Measurements from ENCODE around the gene NR0B1.

Gene NR0B1, protein sequence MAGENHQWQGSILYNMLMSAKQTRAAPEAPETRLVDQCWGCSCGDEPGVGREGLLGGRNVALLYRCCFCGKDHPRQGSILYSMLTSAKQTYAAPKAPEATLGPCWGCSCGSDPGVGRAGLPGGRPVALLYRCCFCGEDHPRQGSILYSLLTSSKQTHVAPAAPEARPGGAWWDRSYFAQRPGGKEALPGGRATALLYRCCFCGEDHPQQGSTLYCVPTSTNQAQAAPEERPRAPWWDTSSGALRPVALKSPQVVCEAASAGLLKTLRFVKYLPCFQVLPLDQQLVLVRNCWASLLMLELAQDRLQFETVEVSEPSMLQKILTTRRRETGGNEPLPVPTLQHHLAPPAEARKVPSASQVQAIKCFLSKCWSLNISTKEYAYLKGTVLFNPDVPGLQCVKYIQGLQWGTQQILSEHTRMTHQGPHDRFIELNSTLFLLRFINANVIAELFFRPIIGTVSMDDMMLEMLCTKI

GRCh38 chrX:30309139-30309571, at the start of gene NR0B1:
Gene NR0B1 (minus strand): TSS chrX:30309390. CDS start chrX:30309363, 27 bp downstream.
- DNase-seq (ENCODE audit: low read depth): no peak

DNA sequence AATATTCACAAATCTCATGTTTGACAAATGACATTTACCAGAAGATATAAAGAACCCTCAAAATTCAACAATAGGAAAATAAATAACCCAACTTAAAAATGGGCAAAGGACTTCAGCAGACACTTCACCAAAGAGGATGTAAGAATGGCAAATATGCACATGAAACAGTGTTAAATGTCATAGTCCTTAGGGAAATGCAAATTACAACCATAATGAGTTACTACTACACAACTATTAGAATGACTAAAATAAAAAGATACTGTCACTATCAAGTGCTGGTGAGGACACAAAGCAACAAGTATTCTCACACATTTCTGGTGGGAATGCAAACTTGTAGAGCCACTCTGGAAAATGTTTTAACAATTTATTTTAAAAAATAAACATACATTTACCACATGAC, 40.8 kb upstream of the NR0B1 start:
- no peak for DNase-seq (ENCODE audit: low read depth)

DNA sequence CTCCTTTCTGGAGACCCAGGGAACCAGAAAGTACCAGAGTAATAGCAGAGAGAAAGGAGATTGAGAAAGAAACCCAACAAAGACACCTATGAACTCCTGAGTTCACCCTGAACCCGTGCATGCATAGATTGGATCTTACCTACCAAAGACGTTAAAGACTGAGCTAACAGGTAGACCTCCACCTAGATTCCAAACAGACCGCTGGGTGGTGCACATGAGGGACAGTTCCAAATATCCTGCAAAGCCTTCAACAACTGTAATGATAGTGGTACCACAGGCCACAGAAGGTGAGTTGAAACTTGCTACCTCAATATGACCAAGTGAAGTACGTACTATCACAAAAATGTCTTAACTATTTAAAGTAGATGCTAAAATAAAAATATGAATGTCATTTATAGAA, 34.0 kb upstream of the NR0B1 start:
- no peak for DNase-seq (ENCODE audit: low read depth)

GRCh38 chrX:30340753-30341152, 31.6 kb upstream of the NR0B1 start:
- DNase-seq (ENCODE audit: low read depth): no peak

DNA sequence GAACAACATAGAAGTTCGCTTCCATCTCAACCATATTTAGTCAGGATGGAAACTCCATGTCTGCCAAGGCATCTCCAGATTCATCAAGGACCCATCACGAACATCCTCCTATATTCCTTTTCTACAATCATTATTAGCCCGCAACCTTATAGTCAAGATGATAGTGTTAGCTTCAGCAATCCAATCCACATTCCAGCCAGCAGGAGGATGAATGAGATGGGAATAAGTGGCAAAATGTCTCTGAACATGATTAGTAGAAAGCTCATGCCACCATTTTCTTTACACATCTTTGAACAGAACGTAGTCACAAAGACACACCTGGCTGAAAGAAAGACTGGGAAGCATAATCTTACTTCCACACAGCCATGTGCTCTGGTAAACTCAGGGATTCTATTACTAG, 18.6 kb upstream of the NR0B1 start:
- DNase-seq (ENCODE audit: low read depth): no peak

GRCh38 chrX:30317308-30317707, 8.1 kb upstream of the NR0B1 start:
- no peak for DNase-seq (ENCODE audit: low read depth)

DNA sequence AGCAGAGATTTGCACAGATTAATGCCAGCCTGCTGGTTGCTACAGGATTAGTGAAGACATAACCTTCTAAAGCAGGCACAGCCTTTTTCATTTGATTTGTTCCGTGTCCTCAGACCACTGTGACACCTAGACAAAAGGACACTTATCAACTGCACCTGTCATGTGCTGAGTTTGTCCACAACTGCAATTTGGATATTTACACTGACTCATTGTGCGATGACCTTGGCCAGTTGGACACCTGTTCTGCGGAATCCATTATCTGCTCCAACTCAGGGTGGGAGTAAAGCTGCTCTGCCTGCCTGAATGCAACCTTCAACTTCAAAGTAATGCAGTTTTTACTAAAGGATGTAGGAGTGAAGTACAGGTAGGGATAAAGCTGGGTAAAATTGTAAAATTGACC, 4.1 kb upstream of the NR0B1 start:
- DNase-seq (ENCODE audit: low read depth): no peak

- DNase-seq (ENCODE audit: low read depth): no peak
Measured at GRCh38 chrX:30312858-30313257, 3.7 kb upstream of the NR0B1 start.

GRCh38 chrX:30310429-30311206, 1.4 kb upstream of the NR0B1 start:
- no peak for DNase-seq (ENCODE audit: low read depth)

DNA sequence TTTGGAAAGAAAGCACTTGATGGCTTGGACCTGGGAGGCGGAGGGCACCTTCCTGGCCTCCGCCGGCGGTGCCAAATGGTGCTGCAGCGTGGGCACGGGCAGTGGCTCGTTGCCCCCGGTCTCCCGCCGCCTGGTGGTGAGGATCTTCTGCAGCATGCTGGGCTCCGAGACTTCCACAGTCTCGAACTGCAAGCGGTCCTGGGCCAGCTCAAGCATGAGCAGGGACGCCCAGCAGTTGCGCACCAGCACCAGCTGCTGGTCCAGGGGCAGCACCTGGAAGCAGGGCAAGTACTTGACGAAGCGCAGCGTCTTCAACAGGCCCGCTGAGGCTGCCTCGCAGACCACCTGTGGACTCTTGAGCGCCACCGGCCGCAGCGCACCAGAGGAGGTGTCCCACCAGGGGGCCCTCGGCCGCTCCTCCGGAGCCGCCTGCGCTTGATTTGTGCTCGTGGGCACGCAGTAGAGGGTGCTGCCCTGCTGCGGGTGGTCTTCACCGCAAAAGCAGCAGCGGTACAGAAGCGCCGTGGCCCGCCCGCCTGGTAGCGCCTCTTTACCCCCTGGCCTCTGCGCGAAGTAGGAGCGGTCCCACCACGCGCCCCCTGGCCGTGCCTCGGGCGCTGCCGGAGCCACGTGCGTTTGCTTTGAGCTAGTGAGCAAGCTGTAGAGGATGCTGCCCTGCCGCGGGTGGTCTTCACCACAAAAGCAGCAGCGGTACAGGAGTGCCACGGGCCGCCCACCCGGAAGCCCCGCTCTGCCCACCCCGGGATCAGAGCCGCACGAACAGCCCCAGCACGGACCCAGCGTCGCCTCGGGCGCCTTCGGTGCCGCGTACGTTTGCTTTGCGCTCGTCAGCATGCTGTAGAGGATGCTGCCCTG, 689 bp downstream of the NR0B1 start:
- no peak for DNase-seq (ENCODE audit: low read depth)

DNA sequence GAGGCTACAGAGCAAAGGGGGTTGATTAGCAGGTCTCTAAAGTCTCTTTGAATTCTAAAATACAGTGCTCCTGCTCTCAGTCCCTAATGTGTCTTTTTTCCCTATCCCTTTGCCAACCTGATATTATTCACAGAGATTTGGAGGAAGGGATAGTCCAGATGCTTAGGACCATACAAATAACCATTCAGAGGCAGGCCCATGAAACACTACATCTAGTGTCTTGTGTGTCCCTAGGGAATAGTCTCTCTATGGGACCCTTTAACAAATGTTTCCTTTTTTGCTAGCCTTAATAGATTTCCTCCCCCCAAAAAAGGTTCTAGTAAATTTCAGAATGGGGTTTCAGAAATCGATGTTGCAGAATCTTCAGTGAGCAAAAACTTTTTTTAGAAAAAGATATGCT, 1.7 kb downstream of the NR0B1 start:
- DNase-seq (ENCODE audit: low read depth): no peak

- DNase-seq (ENCODE audit: low read depth): no peak
Measured at GRCh38 chrX:30304866-30305265, 4.3 kb downstream of the NR0B1 start.

DNA sequence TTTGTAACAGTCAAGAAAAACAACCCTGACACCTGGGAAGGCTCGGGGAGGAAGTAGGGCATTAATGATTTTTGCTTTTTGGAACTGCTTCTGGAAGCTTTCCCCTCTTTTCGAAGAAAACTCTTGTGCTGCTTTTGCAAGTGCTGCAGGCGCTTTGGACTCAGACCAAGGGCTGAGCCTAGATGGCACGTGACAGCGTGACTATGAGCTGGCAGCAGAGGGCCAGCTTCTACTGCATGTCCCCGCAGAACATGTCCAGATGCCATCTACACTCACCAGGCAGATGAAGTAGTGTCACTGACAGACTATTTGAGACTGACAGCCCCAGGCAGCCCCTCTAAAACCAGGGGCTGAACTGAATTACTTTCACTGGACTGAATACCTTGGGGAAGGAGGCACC, 6.2 kb downstream of the NR0B1 start:
- peak; percentile 22 for DNase-seq (ENCODE audit: low read depth)

- no peak for DNase-seq (ENCODE audit: low read depth)
Measured at GRCh38 chrX:30301963-30302362, 7.2 kb downstream of the NR0B1 start.

GRCh38 chrX:30301208-30301607, 8.0 kb downstream of the NR0B1 start:
- DNase-seq (ENCODE audit: low read depth): no peak

DNA sequence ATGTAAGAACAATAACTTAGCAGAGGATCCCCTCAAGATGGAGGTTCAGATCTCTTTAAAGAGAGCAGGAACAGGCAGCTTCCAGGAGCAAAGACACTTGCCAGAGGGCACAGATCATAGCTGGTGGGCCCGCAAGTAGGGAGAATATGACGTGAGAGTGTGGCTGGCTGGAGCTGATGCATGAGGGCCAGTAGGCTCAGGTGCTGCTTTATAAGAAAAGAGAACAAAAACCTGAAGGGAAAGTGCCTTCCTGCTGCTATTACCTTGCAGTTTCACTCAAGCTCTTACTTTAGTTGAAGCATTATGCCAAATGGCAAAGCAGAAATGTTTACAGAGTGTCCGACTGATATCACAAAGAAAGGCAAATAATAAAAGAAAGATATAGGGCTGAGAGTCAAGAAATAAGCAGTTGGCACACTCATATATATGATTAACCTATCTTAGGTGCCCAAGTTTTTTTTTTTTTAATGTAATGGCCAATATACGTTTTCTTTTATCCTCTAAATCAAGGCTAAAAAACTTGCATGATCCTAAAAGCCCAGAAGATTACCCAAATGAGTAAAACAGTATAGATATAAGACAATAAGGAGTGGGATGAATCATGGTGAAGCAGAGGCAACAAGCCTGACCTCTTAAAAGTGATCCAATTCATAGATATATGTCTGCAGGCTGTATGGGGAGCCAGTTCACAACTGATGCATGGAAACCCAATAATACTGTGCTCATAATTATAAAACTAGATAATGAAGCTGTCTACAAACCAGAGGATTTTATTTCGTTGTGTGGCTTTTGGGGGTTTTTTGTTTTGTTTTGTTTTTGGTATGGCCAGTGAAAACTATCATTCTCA, 12.6 kb downstream of the NR0B1 start:
- DNase-seq (ENCODE audit: low read depth): no peak

DNA sequence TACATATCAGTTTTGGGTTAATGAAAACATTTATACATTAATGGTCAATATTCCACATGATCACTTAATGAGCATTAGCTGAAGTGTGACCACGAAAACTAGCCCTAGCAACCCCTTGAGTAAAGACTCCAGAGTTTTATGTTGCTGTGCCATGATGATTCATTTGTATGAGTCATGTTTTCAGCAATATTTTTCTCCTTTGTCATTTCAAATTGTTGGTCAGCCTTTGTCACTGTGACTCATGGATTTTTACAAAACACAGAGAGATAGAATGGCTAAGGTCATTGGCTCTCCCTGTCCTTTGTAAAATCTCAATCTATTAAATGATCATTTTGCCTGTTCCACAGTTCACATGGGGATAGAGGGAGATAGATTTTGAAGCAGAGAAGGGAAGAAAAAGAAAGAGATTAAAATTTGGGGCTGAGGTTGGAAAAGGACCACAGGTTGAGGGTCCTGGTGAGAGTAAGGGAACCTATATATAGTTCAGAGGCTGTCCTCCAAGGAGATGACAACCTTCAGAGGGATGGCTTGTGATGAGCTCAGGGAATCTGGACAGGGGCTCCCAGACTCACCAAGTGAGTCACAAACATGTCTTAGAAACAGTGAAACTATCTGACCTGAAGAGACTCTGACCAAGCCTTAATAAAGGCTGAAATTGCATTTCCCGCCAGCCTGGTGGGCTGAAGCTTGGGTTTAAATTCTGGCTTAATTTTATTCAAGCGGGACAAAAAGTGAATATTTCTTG, 25.6 kb downstream of the NR0B1 start:
- DNase-seq (ENCODE audit: low read depth): peak; percentile 76

DNA sequence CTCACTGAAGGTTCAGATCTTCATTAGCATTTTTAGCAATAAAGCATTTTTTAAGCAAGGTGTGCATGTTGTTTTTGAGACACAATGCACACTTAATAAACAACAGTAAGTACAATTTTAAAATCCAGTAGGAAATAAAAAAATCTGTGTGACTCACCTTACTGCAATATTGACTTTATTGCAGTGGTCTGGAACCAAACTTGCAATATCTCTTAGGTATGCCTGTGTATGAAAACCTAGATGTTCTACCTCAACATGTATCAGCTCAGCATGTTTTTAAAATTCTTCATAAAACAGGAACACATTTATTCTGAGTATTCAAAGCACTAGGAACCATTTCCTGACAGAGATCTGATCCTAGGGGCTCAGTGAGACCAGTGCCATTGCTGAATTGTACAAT, 26.7 kb downstream of the NR0B1 start:
- no peak for DNase-seq (ENCODE audit: low read depth)

- DNase-seq (ENCODE audit: low read depth): no peak
Measured at GRCh38 chrX:30280428-30280827, 28.8 kb downstream of the NR0B1 start.

GRCh38 chrX:30278365-30278764, 30.8 kb downstream of the NR0B1 start:
- DNase-seq (ENCODE audit: low read depth): no peak

DNA sequence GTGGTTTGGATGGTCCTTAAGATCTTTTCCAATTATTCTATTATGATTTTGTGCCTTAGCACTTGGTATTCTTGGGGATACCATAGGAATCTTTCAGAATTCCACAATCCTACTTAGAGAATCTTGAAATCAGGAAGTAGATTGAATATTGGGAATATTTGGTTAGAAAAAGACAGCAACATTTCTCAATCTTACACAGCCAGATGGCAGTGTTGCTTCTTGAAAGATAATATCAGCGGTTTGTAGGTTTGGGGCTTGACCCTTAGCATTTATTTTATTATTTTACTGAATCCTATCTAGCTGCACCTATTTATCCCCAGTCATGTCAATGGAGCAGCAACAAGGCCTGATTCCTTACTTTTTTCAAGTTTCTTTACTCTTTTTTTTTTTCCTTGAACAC, 33.7 kb downstream of the NR0B1 start:
- DNase-seq (ENCODE audit: low read depth): no peak

Measured in GM04503 (cell line).